RWPE2 (cell line): ENCODE results near the gene FHIT.

Experiments
- ATAC-seq: fragments of 200-7000 bp; cut with Tn5 transposase; 3 replicates; pipeline ENCODE4 v1.9.1; 2021; ENCODE audit warnings: low read depth
- DNase-seq: peaks from one replicate; pipeline ENCODE4 v3.0.0-alpha.2; 2020; ENCODE audit warnings: low spot score
- H3K27ac ChIP-seq: fragments of 450-650 bp; 2 replicates; pipeline ENCODE4 v1.5.1; 2017; ENCODE audit warnings: mild to moderate bottlenecking; ENCODE audit not compliant: poor library complexity, severe bottlenecking
- H3K27me3 ChIP-seq: fragments of 250-450 bp; sonication (Bioruptor Pico); 2 replicates; pipeline ENCODE4 v1.5.1; 2021; ENCODE audit warnings: mild to moderate bottlenecking, moderate library complexity; ENCODE audit not compliant: insufficient read depth, poor library complexity, severe bottlenecking
- H3K36me3 ChIP-seq: fragments of 250-450 bp; sonication (Bioruptor Pico); 2 replicates; pipeline ENCODE4 v1.5.1; 2020; ENCODE audit warnings: low read depth, mild to moderate bottlenecking, moderate library complexity
- H3K4me1 ChIP-seq: fragments of 250-450 bp; sonication (Bioruptor Pico); 2 replicates; pipeline ENCODE4 v1.5.1; 2021; ENCODE audit warnings: mild to moderate bottlenecking, moderate library complexity; ENCODE audit not compliant: insufficient read depth, poor library complexity, severe bottlenecking
- H3K4me3 ChIP-seq: fragments of 250-450 bp; sonication (Bioruptor Pico); 2 replicates; pipeline ENCODE4 v1.5.1; 2021; ENCODE audit warnings: mild to moderate bottlenecking, moderate library complexity; ENCODE audit not compliant: severe bottlenecking
- H3K9me3 ChIP-seq: fragments of 250-450 bp; sonication (Bioruptor Pico); 2 replicates; pipeline ENCODE4 v1.5.1; 2021; ENCODE audit warnings: mild to moderate bottlenecking, moderate library complexity; ENCODE audit not compliant: severe bottlenecking
- CTCF ChIP-seq: fragments of 450-650 bp; IDR thresholded peaks from one replicate; pipeline ENCODE4 v1.5.1; 2017; ENCODE audit warnings: mild to moderate bottlenecking, moderate library complexity; ENCODE audit not compliant: poor library complexity, severe bottlenecking

The FHIT gene

GRCh38 chr3:60573494-60573893 is 677.8 kb downstream of the FHIT start:
- Histone ChIP-seq H3K27ac (no peak overlapping the region), H3K4me3 (no peak overlapping the region), H3K9me3 (no peaks in the 10 kb centered on the region), H3K4me1 (no peaks in the 10 kb centered on the region), H3K27me3 (no peaks in the 10 kb centered on the region), H3K36me3 (no peaks in the 10 kb centered on the region)
- ATAC-seq (peak; percentile 89), DNase-seq (no peak)
- TF ChIP-seq CTCF: no peak

- H3K27ac ChIP-seq: no peak overlapping the region
- no peaks in the 10 kb centered on the region for H3K27me3 ChIP-seq
- no peak overlapping the region for H3K4me3 ChIP-seq
- H3K36me3 ChIP-seq: no peaks in the 10 kb centered on the region
- no peaks in the 10 kb centered on the region for H3K9me3 ChIP-seq
- no peaks in the 10 kb centered on the region for H3K4me1 ChIP-seq
- ATAC-seq: no peak
- TF ChIP-seq CTCF: no peak
- DNase-seq: no peak
These were observed 679.7 kb downstream of the FHIT start for GRCh38 chr3:60571511-60571910.

GRCh38 chr3:60557122-60557521 is 694.1 kb downstream of the FHIT start:
- TF ChIP-seq CTCF: no peak
- DNase-seq (no peak), ATAC-seq (no peak)
- no peak overlapping the region for H3K27ac ChIP-seq
- no peak overlapping the region for H3K4me3 ChIP-seq
- H3K4me1 ChIP-seq: peaks cover 3% of the 10 kb centered on the region
- H3K36me3 ChIP-seq: no peaks in the 10 kb centered on the region
- no peaks in the 10 kb centered on the region for H3K27me3 ChIP-seq
- H3K9me3 ChIP-seq: no peaks in the 10 kb centered on the region

GRCh38 chr3:60555686-60556354 is 695.4 kb downstream of the FHIT start:
- Histone ChIP-seq H3K36me3 (no peaks in the 10 kb centered on the region), H3K27ac (no peak overlapping the region), H3K4me3 (no peak overlapping the region), H3K27me3 (no peaks in the 10 kb centered on the region), H3K9me3 (no peaks in the 10 kb centered on the region), H3K4me1 (peaks cover 3% of the 10 kb centered on the region)
- ATAC-seq (peak; percentile 94), DNase-seq (no peak)
- no peak for TF ChIP-seq CTCF

GRCh38 chr3:60553144-60553543 is 698.1 kb downstream of the FHIT start:
- Histone ChIP-seq H3K27ac (no peak overlapping the region), H3K9me3 (no peaks in the 10 kb centered on the region), H3K4me1 (peaks cover 3% of the 10 kb centered on the region), H3K27me3 (no peaks in the 10 kb centered on the region), H3K36me3 (no peaks in the 10 kb centered on the region), H3K4me3 (no peak overlapping the region)
- DNase-seq: no peak
- no peak for TF ChIP-seq CTCF
- no peak for ATAC-seq
